ENCODE measurements around the gene TMEM44.

GRCh38 chr3:194584866-194585265 lies 48.4 kb downstream of the TMEM44 start:
- TF ChIP-seq CTCF (IDR thresholded peaks at IDR 0.05) = no peak
- TF ChIP-seq POLR2AphosphoS5 (IDR thresholded peaks at IDR 0.05) = no peak
- no peak for TF ChIP-seq POLR2A (IDR thresholded peaks at IDR 0.05)
- TF ChIP-seq EP300 (IDR thresholded peaks at IDR 0.05) = no peak
